ENCODE data around the gene PPCDC.

Gene PPCDC

GRCh38 chr15:74995779-74996765 is 27.3 kb upstream of the PPCDC start:
- Histone ChIP-seq H3K4me1 (ENCODE audit: insufficient read depth, low read length) (no peaks in the 10 kb centered on the region), H3K36me3 (ENCODE audit: insufficient read depth, low read length) (no peaks in the 10 kb centered on the region), H3K9me3 (ENCODE audit: control insufficient read depth, insufficient read depth, low read length) (0 out of 2 replicates have a peak, but pooled peaks cover 2% of the 10 kb centered on the region), H3K9ac (ENCODE audit: low read depth, low read length) (peak overlapping the region; percentile 74)

GRCh38 chr15:74997141-74997540 is 26.2 kb upstream of the PPCDC start:
- no peaks in the 10 kb centered on the region for H3K4me1 ChIP-seq (ENCODE audit: insufficient read depth, low read length)
- H3K36me3 ChIP-seq (ENCODE audit: insufficient read depth, low read length): no peaks in the 10 kb centered on the region
- H3K9me3 ChIP-seq (ENCODE audit: control insufficient read depth, insufficient read depth, low read length): 0 out of 2 replicates have a peak, but pooled peaks cover 2% of the 10 kb centered on the region
- H3K9ac ChIP-seq (ENCODE audit: low read depth, low read length): no peak overlapping the region

- H3K4me1 ChIP-seq (ENCODE audit: insufficient read depth, low read length): no peaks in the 10 kb centered on the region
- H3K36me3 ChIP-seq (ENCODE audit: insufficient read depth, low read length): no peaks in the 10 kb centered on the region
- no peak overlapping the region for H3K9ac ChIP-seq (ENCODE audit: low read depth, low read length)
- H3K9me3 ChIP-seq (ENCODE audit: control insufficient read depth, insufficient read depth, low read length): 0 out of 2 replicates have a peak, but pooled peaks cover 2% of the 10 kb centered on the region
Observed at GRCh38 chr15:74997543-74997942, 25.8 kb upstream of the PPCDC start.

- Histone ChIP-seq H3K4me1 (ENCODE audit: insufficient read depth, low read length) (no peaks in the 10 kb centered on the region), H3K36me3 (ENCODE audit: insufficient read depth, low read length) (no peaks in the 10 kb centered on the region), H3K9ac (ENCODE audit: low read depth, low read length) (no peak overlapping the region), H3K9me3 (ENCODE audit: control insufficient read depth, insufficient read depth, low read length) (0 out of 2 replicates have a peak, but pooled peaks cover 2% of the 10 kb centered on the region)
Observed at GRCh38 chr15:75001310-75001709, 22.1 kb upstream of the PPCDC start.

- Histone ChIP-seq H3K9ac (ENCODE audit: low read depth, low read length) (no peak overlapping the region), H3K36me3 (ENCODE audit: insufficient read depth, low read length) (no peaks in the 10 kb centered on the region), H3K9me3 (ENCODE audit: control insufficient read depth, insufficient read depth, low read length) (0 out of 2 replicates have a peak, but pooled peaks cover 2% of the 10 kb centered on the region), H3K4me1 (ENCODE audit: insufficient read depth, low read length) (no peaks in the 10 kb centered on the region)
Observed at GRCh38 chr15:75002398-75002797, 21.0 kb upstream of the PPCDC start.

- H3K4me1 ChIP-seq (ENCODE audit: insufficient read depth, low read length): no peaks in the 10 kb centered on the region
- H3K9me3 ChIP-seq (ENCODE audit: control insufficient read depth, insufficient read depth, low read length): no peaks in the 10 kb centered on the region
- no peaks in the 10 kb centered on the region for H3K36me3 ChIP-seq (ENCODE audit: insufficient read depth, low read length)
- no peak overlapping the region for H3K9ac ChIP-seq (ENCODE audit: low read depth, low read length)
Observed at GRCh38 chr15:75007216-75007615, 16.2 kb upstream of the PPCDC start.

- Histone ChIP-seq H3K4me1 (ENCODE audit: insufficient read depth, low read length) (no peaks in the 10 kb centered on the region), H3K9ac (ENCODE audit: low read depth, low read length) (no peak overlapping the region), H3K36me3 (ENCODE audit: insufficient read depth, low read length) (peaks cover 3% of the 10 kb centered on the region), H3K9me3 (ENCODE audit: control insufficient read depth, insufficient read depth, low read length) (no peaks in the 10 kb centered on the region)
Observed at GRCh38 chr15:75008221-75008625, 15.2 kb upstream of the PPCDC start.

- H3K36me3 ChIP-seq (ENCODE audit: insufficient read depth, low read length): peaks cover 3% of the 10 kb centered on the region
- H3K9ac ChIP-seq (ENCODE audit: low read depth, low read length): no peak overlapping the region
- no peaks in the 10 kb centered on the region for H3K4me1 ChIP-seq (ENCODE audit: insufficient read depth, low read length)
- no peaks in the 10 kb centered on the region for H3K9me3 ChIP-seq (ENCODE audit: control insufficient read depth, insufficient read depth, low read length)
Observed at GRCh38 chr15:75008629-75009326, 14.6 kb upstream of the PPCDC start.

GRCh38 chr15:75016431-75016830 is 7.0 kb upstream of the PPCDC start:
- Histone ChIP-seq H3K9ac (ENCODE audit: low read depth, low read length) (no peak overlapping the region), H3K4me1 (ENCODE audit: insufficient read depth, low read length) (no peaks in the 10 kb centered on the region), H3K9me3 (ENCODE audit: control insufficient read depth, insufficient read depth, low read length) (no peaks in the 10 kb centered on the region), H3K36me3 (ENCODE audit: insufficient read depth, low read length) (peaks cover 9% of the 10 kb centered on the region)

GRCh38 chr15:75019916-75020315 is 3.5 kb upstream of the PPCDC start:
- Histone ChIP-seq H3K36me3 (ENCODE audit: insufficient read depth, low read length) (peaks cover 6% of the 10 kb centered on the region; the same call in 1 of the 2 replicates), H3K4me1 (ENCODE audit: insufficient read depth, low read length) (no peaks in the 10 kb centered on the region), H3K9me3 (ENCODE audit: control insufficient read depth, insufficient read depth, low read length) (no peaks in the 10 kb centered on the region), H3K9ac (ENCODE audit: low read depth, low read length) (no peak overlapping the region)

GRCh38 chr15:75021341-75021740 is 2.0 kb upstream of the PPCDC start:
- Histone ChIP-seq H3K9ac (ENCODE audit: low read depth, low read length) (no peak overlapping the region), H3K4me1 (ENCODE audit: insufficient read depth, low read length) (no peaks in the 10 kb centered on the region), H3K9me3 (ENCODE audit: control insufficient read depth, insufficient read depth, low read length) (no peaks in the 10 kb centered on the region), H3K36me3 (ENCODE audit: insufficient read depth, low read length) (peaks cover 6% of the 10 kb centered on the region; the same call in 1 of the 2 replicates)

- Histone ChIP-seq H3K9ac (ENCODE audit: low read depth, low read length) (no peak overlapping the region), H3K36me3 (ENCODE audit: insufficient read depth, low read length) (no peaks in the 10 kb centered on the region), H3K4me1 (ENCODE audit: insufficient read depth, low read length) (no peaks in the 10 kb centered on the region), H3K9me3 (ENCODE audit: control insufficient read depth, insufficient read depth, low read length) (no peaks in the 10 kb centered on the region)
Observed at GRCh38 chr15:75022783-75023180, 608 bp upstream of the PPCDC start.

GRCh38 chr15:75023872-75024636 is 664 bp downstream of the PPCDC start:
- Histone ChIP-seq H3K4me1 (ENCODE audit: insufficient read depth, low read length) (0 out of 2 replicates have a peak, but pooled peaks cover 4% of the 10 kb centered on the region), H3K36me3 (ENCODE audit: insufficient read depth, low read length) (no peaks in the 10 kb centered on the region), H3K9ac (ENCODE audit: low read depth, low read length) (peak overlapping the region; percentile 92), H3K9me3 (ENCODE audit: control insufficient read depth, insufficient read depth, low read length) (no peaks in the 10 kb centered on the region)

- H3K36me3 ChIP-seq (ENCODE audit: insufficient read depth, low read length): no peaks in the 10 kb centered on the region
- no peaks in the 10 kb centered on the region for H3K9me3 ChIP-seq (ENCODE audit: control insufficient read depth, insufficient read depth, low read length)
- no peak overlapping the region for H3K9ac ChIP-seq (ENCODE audit: low read depth, low read length)
- H3K4me1 ChIP-seq (ENCODE audit: insufficient read depth, low read length): peaks cover 10% of the 10 kb centered on the region; the same call in 1 of the 2 replicates
Observed at GRCh38 chr15:75025107-75025506, 1.7 kb downstream of the PPCDC start.

Data from ES-I3 (cell line).